Anterior cingulate cortex (tissue), 58 donors: ENCODE data around the gene UTP25.

Experiments
- DNase-seq, 58 donors: peaks; one replicate each; lab custom pipeline; 2025; lab: John Stamatoyannopoulos, UW

Gene UTP25

DNA sequence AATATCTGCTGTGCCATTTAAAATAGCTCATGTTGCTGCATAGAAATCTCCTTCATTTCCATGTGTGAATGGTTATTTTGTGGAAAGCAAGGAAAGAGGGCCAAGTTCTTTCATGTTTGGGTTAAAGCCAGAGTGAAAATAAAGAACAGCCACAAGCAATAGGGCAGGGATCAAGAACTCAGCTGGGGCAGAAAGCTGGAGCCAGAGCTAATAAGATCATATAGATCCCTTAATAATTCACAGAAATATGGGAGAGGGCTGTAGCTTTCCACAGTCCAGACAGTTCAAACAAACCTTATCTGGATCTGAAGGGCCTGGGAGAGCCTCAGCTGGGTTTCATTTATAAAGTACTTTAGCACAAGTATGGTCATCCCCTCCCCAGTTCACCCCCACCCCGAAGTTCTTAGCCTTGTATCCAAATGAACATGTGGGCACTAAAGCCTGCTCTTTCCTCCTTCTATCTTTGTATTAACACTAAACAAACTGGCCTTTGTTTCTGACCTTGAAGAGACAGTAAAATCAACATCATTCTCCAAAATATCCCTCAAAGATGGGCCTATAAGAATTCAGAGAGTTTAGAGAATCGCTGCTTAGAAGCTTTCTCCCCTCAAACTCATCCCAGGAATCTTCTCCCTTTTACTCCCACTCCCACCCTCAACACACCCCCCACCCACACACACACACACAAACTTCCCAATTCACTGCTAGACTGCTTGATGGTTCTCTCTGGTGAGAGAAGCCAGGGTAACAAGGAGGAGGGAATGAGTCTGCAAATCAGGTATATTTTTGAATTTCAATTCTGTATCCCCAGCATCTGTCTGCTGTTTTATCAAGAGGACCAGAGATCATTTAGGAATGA, 41.7 kb downstream of the UTP25 start:
- peak in 5 of 58 donors; percentile 14 to 36 (median 14) for DNase-seq

DNA sequence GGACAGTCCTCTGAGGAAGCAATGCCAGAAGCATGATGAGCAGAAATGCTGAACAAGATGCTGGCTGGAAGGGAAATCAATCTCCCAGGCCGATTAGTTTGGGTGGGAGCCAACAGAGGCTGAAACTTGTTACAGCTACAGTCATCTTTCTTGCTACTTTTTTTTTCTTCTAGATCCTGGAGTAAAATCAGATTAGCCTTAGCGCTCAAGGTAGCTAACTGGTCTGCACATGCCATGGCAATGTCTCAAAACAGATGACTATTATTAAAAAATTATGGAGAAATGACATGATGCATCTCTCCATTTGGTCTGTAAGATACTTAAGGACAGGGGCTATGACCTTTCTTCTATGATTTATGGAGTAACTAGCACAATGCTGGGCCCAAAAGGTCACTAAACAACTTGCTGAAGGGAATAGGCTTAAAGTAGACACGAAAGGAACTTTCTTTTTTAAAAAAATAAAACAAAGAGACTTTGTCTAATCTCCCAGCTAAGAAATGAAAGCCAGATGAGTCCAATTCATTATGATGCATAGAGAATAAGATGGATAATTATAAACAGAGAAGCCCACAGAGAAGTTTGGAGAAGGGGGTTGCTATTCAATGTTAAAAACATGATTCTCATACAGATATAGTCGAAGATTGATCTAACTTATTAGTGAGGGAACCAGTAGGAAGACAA, 42.5 kb downstream of the UTP25 start:
- no peak for DNase-seq

- DNase-seq = no peak
Measured at GRCh38 chr1:209871006-209871405, 43.2 kb downstream of the UTP25 start.

DNA sequence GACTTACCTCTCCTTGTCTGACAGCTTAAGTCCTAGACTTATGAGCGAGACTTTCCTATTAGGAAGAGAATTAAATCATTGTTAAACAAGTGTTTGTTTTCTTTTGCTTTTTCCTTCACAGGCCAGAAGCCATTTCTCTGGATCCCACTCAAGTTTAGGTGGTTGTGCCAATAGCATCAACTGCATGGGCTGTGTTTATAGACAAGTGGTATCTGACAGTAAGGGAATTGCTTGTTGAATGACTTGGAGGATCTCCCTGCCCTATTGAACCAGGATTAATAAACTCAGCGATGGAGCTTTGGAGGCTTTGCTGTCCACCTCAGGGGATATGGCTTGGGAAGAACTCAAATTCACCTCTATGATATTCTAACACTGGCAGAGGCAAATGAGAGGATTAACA, 43.7 kb downstream of the UTP25 start:
- DNase-seq = no peak

DNA sequence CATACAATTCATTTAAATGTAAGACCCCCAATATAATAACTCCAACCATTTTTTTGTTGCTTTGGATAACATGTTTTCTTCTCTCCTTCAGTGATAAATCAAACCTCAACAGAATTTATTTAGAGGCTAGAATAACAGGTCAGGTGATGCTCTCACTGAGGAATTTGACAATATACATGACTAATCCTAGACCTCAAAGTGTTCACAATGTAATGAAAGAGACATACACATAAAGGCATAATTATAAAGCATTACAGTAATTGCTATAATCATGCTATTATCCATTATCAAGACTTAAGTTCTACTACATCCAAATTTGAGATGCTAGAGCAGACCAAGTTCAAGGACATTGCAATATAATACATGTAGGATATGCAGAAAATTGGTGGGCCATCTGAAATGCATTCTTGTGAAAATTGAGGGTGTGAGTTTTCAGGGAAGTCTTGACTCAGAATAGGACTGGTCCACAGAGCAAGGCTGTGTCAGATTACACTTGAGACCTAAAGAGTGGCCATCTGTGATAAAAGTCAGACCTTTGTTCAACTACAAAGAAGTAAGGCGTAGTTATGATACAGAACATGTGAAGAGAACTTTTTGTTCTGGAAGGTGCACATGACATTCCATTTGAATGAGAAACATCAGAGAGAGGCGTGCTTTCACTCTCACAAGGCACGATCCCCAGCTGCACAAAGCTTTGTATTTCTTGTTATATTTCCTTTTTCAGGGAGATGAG, 45.5 kb downstream of the UTP25 start:
- no peak for DNase-seq

DNA sequence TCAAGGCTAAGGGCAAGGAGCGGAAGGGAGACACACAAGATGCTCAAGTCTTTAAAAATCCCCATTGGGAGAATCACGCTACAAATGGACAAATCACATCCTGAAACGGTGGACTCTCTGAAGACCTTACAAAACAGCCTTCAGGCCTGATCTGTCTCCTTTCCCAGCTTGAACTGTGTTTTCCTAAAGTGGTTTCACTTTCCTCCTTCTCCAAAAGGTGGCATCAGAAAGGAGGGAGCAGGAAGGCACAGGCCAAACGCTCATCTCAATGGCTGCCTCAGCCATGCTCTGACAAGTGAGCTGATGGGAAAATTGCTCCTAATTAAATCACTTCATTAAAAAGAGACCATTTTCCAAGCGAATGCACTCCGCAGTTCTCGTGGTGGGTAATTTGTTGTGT, 47.7 kb downstream of the UTP25 start:
- peak in 14 of 58 donors; percentile 7 to 68 (median 21) for DNase-seq

DNA sequence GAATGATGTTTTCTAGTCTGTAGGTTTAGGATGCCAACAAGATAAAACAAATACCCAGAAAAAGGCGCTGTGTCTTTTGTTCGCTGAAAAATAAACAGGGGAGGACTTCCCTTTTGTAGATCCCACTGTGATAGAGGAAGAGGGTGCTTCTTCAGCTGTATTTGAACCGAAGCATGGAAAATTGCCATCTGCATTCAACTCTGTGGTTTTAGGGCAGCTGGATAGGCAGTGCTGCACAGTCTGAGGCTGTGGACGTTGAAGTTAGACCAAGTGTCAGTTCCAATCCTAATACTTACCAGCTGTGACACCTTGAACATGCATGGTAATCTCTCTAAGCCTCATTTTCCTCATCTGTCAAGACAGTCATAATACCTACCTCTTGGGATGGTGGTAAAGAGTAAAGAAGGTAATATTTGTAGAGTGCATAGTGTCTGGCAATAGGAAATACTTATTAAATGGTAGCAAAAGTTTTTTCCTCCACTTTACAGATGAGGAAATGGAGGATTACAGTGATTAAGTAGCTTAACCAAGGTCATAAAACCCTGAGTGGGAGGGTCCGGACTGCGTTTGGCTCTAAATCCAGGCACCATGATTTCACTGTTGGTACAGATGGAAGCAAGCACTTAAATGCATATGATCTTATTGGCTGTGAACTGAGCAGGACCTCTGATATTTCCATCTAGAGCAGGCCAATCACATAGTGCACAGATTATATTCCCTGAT, 48.5 kb downstream of the UTP25 start:
- DNase-seq = no peak

GRCh38 chr1:209877087-209877764, 49.5 kb downstream of the UTP25 start:
- no peak for DNase-seq

- no peak for DNase-seq
Measured at GRCh38 chr1:209878964-209879363, 51.2 kb downstream of the UTP25 start.

DNA sequence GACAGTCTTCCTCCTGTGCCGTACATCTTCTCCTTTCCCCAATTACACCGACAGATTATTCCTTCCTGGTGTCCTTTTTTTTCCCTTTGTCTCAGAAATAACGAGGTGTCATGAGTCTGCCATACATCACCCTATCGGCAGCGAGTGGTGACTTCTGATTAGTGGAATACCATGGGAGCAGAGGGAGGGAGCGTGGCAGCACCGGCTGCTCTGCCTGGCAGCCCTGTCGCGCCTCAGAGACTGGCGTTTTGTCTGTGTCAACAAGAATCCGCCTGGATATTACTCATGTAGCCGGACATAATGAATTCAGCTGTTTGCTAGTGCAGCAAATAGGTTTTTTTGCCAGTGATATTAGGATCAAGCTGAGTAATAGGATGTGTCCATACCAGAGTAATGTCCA, 51.8 kb downstream of the UTP25 start:
- DNase-seq = peak in 44 of 58 donors; percentile 16 to 88 (median 56)

DNA sequence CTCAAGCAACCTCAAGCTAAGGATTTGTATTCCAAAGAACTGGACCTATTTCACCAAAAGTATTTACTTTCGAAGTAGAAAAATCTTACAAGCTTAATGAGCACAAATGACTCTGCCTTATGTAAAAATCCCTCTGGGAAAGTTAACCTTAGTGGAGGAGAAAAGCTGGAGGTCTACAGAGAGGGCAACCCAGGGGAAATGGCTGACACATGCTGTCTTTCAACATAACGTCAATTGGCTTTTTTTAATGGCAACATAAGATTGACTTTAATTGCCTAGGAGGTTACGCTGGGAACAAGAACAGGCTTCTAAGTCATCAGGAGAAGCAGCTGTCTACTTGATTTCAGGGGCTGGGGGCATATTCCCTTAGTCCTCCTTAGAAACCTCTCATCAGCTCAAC, 52.3 kb downstream of the UTP25 start:
- no peak for DNase-seq

DNA sequence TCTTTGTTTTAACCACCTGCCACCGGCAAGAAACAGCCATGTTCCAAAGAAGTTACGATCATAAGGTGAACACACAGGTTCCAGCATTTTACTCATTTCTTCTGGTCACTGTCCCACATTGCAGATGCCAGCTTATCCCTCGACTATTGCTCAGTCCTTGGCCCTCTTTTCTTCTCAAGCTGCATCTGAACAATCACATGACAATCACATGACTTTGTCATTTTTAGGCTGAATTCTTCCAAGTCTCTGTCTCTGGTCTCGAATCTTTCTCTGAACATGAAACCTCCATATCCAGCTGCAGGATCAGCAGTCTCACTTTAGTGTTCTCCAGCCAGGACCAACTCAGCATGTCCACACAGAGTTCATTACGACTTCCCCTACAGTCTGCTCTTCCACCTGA, 53.8 kb downstream of the UTP25 start:
- DNase-seq = no peak

DNA sequence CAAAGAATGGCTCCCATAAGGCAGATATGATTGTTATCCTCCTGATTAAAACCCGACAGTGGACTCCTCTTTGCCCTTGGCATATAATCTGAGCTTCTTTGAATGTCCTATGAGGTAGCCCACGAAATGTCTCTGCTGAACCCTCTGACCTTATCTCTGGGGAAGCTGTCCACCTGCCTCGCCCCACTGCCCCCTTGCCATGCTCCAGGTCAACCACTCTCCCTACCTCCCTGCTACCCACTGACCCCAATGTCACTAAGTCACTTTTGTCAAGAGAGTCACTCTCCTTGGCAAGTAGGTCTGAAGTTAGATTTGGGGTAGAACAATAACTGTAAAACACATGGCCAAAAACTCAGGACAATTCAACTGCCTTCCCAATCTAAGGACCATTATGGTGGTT, 54.5 kb downstream of the UTP25 start:
- DNase-seq = no peak

- no peak for DNase-seq
Measured at GRCh38 chr1:209882942-209883340, 55.2 kb downstream of the UTP25 start.

- DNase-seq = peak in 1 of 58 donors; percentile 46
Measured at GRCh38 chr1:209883341-209883971, 55.7 kb downstream of the UTP25 start.

- no peak for DNase-seq
Measured at GRCh38 chr1:209884249-209884648, 56.5 kb downstream of the UTP25 start.

DNA sequence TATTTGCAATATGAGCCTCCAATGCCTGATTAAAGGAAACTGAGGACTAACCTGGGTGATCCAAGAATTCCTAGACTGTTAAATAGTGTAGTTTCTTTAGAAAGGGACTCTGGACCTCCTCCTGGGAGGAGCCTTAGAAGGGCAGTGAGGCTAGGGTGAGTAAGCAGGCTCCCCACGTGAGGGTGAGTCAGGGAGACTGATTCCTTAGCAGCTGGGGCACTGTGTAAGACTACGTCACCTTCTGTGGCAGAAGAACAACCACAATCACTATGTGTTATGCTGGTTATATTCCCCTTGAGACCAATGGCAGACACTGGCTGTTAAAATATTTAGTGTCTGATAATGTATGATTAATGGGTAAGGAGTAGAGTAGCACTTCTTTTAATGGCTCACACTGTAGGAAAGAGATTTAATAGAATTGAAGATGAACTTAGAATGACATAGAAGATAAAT, 56.9 kb downstream of the UTP25 start:
- peak in 13 of 58 donors; percentile 3 to 75 (median 29) for DNase-seq

- DNase-seq = no peak
Measured at GRCh38 chr1:209885403-209886218, 57.8 kb downstream of the UTP25 start.

GRCh38 chr1:209886219-209886536, 58.4 kb downstream of the UTP25 start:
- DNase-seq = no peak
